ENCODE data around the gene TTC28.
"Not testable (repeated sequence)": the region's sequence is repeated elsewhere in the genome, so short reads cannot be mapped to it uniquely, and the experiment has no call there.

Gene TTC28

GRCh38 chr22:28402539-28402938, 277.1 kb downstream of the TTC28 start:
- no peak for FAIRE-seq

- no peak for FAIRE-seq
These were observed 277.6 kb downstream of the TTC28 start for GRCh38 chr22:28402060-28402459.

- no peak for FAIRE-seq
These were observed 280.7 kb downstream of the TTC28 start for GRCh38 chr22:28398981-28399380.

- no peak for FAIRE-seq
These were observed 281.3 kb downstream of the TTC28 start for GRCh38 chr22:28398355-28398754.

GRCh38 chr22:28397306-28397705, 282.3 kb downstream of the TTC28 start:
- FAIRE-seq = no peak

- FAIRE-seq = no peak
These were observed 283.5 kb downstream of the TTC28 start for GRCh38 chr22:28395920-28396753.

- FAIRE-seq = no peak
These were observed 284.1 kb downstream of the TTC28 start for GRCh38 chr22:28395520-28395919.

GRCh38 chr22:28394513-28395110, 285.0 kb downstream of the TTC28 start:
- no peak for FAIRE-seq

GRCh38 chr22:28381429-28382167, 298.0 kb downstream of the TTC28 start:
- FAIRE-seq = peak; percentile 23

GRCh38 chr22:28379951-28380350, 299.7 kb downstream of the TTC28 start:
- FAIRE-seq = no peak

- FAIRE-seq = no peak
These were observed 300.4 kb downstream of the TTC28 start for GRCh38 chr22:28379075-28379779.

- no peak for FAIRE-seq
These were observed 303.7 kb downstream of the TTC28 start for GRCh38 chr22:28375761-28376534.

GRCh38 chr22:28373831-28374230, 305.8 kb downstream of the TTC28 start:
- FAIRE-seq = no peak

GRCh38 chr22:28369854-28370253, 309.8 kb downstream of the TTC28 start:
- FAIRE-seq = no peak

GRCh38 chr22:28366856-28367255, 312.8 kb downstream of the TTC28 start:
- no peak for FAIRE-seq

GRCh38 chr22:28365371-28365770, 314.3 kb downstream of the TTC28 start:
- FAIRE-seq = no peak

- FAIRE-seq = not testable (repeated sequence)
These were observed 315.5 kb downstream of the TTC28 start for GRCh38 chr22:28364105-28364504.

- FAIRE-seq = no peak
These were observed 318.7 kb downstream of the TTC28 start for GRCh38 chr22:28360939-28361338.

- no peak for FAIRE-seq
These were observed 321.3 kb downstream of the TTC28 start for GRCh38 chr22:28358312-28358711.

GRCh38 chr22:28357193-28357592, 322.4 kb downstream of the TTC28 start:
- FAIRE-seq = no peak

- FAIRE-seq = no peak
These were observed 328.2 kb downstream of the TTC28 start for GRCh38 chr22:28351476-28351875.
